HG02973 (cell line): ENCODE data around the gene DOCK2.
"Not testable (repeated sequence)": the region's sequence is repeated elsewhere in the genome, so short reads cannot be mapped to it uniquely, and the experiment has no call there.

Experiments
- ATAC-seq: cut with Tn5 transposase; IDR thresholded peaks from one replicate; pipeline ENCODE4 v1.9.1; 2021; ENCODE audit warnings: moderate library complexity; ENCODE audit not compliant: unreplicated experiment

DOCK2 gene

GRCh38 chr5:169636477-169637084 lies 494 bp upstream of the DOCK2 start:
- no peak for ATAC-seq

- ATAC-seq, result peak; percentile 62
Observed at GRCh38 chr5:169637549-169638121, 560 bp downstream of the DOCK2 start.

- ATAC-seq, result no peak
Observed at GRCh38 chr5:169641253-169641652, 4.2 kb downstream of the DOCK2 start.

GRCh38 chr5:169646856-169647255 lies 9.8 kb downstream of the DOCK2 start:
- peak; percentile 42 for ATAC-seq

GRCh38 chr5:169647566-169647965 lies 10.5 kb downstream of the DOCK2 start:
- ATAC-seq, result peak; percentile 41

GRCh38 chr5:169648725-169649310 lies 11.7 kb downstream of the DOCK2 start:
- no peak for ATAC-seq

- no peak for ATAC-seq
Observed at GRCh38 chr5:169649486-169649885, 12.4 kb downstream of the DOCK2 start.

GRCh38 chr5:169650701-169651331 lies 13.7 kb downstream of the DOCK2 start:
- ATAC-seq, result peak; percentile 47

GRCh38 chr5:169651526-169651925 lies 14.5 kb downstream of the DOCK2 start:
- no peak for ATAC-seq

- ATAC-seq, result no peak
Observed at GRCh38 chr5:169652057-169652456, 15.0 kb downstream of the DOCK2 start.

GRCh38 chr5:169653091-169653490 lies 16.0 kb downstream of the DOCK2 start:
- no peak for ATAC-seq

GRCh38 chr5:169655353-169655752 lies 18.3 kb downstream of the DOCK2 start:
- no peak for ATAC-seq

- ATAC-seq, result peak; percentile 77
Observed at GRCh38 chr5:169656125-169656901, 19.2 kb downstream of the DOCK2 start.

GRCh38 chr5:169657127-169657526 lies 20.1 kb downstream of the DOCK2 start:
- no peak for ATAC-seq

- ATAC-seq, result not testable (repeated sequence)
Observed at GRCh38 chr5:169662451-169662850, 25.4 kb downstream of the DOCK2 start.

- ATAC-seq, result no peak
Observed at GRCh38 chr5:169663537-169663936, 26.5 kb downstream of the DOCK2 start.

- no peak for ATAC-seq
Observed at GRCh38 chr5:169666365-169666764, 29.3 kb downstream of the DOCK2 start.

- ATAC-seq, result no peak
Observed at GRCh38 chr5:169667896-169668674, 31.0 kb downstream of the DOCK2 start.

GRCh38 chr5:169668732-169669131 lies 31.7 kb downstream of the DOCK2 start:
- ATAC-seq, result no peak

- ATAC-seq, result peak; percentile 97
Observed at GRCh38 chr5:169670769-169671525, 33.9 kb downstream of the DOCK2 start.
